HG02571 (cell line): ENCODE results near the gene DKK1.

ENCODE experiments used
- ATAC-seq: cut with Tn5 transposase; IDR thresholded peaks from one replicate; pipeline ENCODE4 v1.9.1; 2021; ENCODE audit warnings: mild to moderate bottlenecking, moderate library complexity; ENCODE audit not compliant: unreplicated experiment

The DKK1 gene

DNA sequence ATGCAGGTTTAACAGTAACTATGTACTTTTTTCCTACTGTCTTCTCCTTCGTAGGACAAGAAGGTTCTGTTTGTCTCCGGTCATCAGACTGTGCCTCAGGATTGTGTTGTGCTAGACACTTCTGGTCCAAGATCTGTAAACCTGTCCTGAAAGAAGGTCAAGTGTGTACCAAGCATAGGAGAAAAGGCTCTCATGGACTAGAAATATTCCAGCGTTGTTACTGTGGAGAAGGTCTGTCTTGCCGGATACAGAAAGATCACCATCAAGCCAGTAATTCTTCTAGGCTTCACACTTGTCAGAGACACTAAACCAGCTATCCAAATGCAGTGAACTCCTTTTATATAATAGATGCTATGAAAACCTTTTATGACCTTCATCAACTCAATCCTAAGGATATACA, 2.4 kb downstream of the DKK1 start:
- ATAC-seq = no peak

DNA sequence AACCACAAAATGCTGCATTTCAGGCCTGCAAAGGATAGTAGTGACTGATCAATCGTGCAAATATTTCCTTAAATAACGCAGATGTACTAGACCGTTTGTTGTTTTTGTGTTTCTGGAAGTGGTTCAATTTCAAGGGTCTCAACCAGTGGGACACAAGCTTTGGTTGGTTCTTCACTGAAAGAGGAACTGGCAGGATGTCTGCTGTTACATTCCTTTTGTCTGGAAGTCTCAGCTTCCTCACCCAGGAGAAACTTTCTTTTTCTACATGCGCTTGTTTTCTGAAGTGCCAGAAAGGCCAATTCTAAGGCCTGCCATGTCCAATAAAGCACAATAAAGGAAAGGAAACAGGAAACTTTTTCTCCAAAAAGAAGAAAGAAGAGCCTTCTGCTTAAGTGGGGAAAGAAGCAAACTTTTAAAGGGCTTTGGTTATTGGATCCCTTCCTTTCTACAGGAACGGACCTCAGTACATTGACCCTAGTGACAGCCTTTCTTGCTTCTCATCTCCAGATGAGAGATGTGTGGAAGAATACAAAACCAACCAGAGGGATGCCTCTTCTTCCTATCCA, 4.1 kb downstream of the DKK1 start:
- no peak for ATAC-seq

DNA sequence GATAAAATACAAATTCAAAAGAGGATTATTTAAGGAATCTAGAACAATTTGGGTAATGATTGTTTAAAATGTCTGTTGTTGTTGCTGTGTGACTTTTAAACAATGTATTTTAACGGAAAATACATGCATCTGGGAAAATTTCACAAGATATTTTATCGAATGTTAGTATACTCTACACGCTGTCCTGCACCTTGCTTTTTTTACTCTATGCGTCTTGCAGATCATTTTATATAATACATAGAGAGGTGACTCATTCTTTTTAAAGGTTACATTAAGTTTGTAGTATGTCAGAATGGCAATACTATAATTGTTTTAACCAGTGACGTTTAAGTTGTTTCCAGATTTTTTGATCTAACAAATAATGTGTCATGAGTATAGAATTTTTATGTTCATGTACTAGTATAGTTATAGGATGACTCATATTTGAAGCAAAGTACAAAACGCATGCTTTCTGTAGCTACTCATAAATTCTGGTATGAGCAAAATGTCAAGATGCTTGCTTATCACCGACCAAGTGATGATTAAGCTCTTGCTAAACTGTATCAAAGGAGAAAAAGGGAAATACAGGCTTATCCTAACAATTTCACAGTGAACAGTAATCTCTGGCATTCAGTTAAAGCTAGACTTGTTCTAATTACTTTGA, 4.9 kb downstream of the DKK1 start:
- no peak for ATAC-seq

GRCh38 chr10:52319926-52320325, 5.8 kb downstream of the DKK1 start:
- no peak for ATAC-seq

- ATAC-seq = no peak
Observed at GRCh38 chr10:52322323-52322722, 8.2 kb downstream of the DKK1 start.

- no peak for ATAC-seq
Observed at GRCh38 chr10:52322936-52323335, 8.9 kb downstream of the DKK1 start.

GRCh38 chr10:52326382-52326781, 12.3 kb downstream of the DKK1 start:
- ATAC-seq = no peak

DNA sequence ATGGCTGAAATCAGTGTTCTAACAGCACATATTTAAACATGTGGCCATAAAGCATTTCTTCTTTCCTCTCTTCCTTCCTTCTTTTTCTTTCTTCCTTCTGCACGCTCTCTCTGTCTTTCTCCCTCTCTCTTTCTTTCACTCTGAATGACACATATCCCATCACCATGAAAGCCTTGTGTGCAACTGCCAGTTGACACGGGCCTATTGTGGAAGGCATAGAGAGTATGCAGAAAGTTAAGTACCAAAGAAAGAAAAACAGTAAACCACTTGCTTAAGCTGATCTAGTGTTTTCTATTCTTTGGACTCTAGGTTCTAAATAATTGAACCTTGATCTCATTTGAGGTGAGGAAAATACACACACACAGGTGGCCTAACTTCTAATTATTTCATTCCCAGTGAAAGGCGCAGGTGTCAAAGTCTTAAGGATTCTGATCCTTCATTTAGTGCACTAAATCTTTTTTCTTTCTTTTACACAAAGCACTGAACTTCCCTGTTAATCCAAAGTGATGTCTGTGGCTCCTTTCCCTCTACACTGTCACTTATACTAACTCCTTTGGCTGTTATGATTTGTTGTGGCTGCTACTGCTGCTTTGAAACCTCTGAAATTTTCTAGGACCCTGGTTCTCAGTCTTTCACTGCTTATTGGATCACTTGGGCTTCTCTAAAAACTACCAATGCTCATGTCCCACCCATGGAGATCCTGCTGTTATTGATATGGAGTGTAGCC, 17.7 kb downstream of the DKK1 start:
- ATAC-seq = no peak

DNA sequence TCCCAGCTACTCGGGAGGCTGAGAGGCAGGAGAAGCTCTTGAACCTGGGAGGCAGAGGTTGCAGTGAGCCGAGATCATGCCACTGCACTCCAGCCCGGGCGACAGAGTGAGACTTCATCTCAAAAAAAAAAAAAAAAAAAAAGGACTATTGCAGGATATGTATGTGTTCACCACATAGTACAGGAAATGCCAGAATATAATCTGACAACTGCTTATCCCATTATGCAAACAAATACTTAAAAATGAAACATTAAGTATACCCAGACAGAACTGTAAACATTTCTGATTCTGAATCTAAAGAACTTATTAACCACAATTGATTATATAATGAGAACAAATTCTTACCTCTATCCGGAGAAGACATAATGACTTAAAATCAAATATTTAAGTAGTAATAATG, 18.7 kb downstream of the DKK1 start:
- ATAC-seq = no peak

- ATAC-seq = no peak
Observed at GRCh38 chr10:52334595-52334994, 20.5 kb downstream of the DKK1 start.

- no peak for ATAC-seq
Observed at GRCh38 chr10:52335665-52336064, 21.6 kb downstream of the DKK1 start.

- ATAC-seq = no peak
Observed at GRCh38 chr10:52337225-52337624, 23.1 kb downstream of the DKK1 start.

DNA sequence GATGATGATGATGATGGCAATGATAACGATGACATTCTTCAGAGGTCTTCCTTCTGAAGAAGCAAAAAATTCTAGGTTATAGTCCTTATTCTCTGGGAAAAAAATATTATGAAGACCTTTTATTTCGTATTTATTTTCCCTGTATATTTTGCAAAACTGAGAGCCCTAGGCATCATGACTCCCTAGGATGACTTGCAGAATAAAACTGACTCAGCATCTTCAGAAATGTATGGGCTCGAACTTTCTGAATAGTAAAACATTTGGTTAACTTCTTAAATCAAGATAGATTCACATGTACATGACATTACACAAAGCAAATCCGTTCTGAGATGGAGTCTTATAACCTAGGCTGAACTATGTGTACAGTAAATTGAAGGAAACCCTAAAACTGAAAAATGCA, 29.4 kb downstream of the DKK1 start:
- no peak for ATAC-seq

DNA sequence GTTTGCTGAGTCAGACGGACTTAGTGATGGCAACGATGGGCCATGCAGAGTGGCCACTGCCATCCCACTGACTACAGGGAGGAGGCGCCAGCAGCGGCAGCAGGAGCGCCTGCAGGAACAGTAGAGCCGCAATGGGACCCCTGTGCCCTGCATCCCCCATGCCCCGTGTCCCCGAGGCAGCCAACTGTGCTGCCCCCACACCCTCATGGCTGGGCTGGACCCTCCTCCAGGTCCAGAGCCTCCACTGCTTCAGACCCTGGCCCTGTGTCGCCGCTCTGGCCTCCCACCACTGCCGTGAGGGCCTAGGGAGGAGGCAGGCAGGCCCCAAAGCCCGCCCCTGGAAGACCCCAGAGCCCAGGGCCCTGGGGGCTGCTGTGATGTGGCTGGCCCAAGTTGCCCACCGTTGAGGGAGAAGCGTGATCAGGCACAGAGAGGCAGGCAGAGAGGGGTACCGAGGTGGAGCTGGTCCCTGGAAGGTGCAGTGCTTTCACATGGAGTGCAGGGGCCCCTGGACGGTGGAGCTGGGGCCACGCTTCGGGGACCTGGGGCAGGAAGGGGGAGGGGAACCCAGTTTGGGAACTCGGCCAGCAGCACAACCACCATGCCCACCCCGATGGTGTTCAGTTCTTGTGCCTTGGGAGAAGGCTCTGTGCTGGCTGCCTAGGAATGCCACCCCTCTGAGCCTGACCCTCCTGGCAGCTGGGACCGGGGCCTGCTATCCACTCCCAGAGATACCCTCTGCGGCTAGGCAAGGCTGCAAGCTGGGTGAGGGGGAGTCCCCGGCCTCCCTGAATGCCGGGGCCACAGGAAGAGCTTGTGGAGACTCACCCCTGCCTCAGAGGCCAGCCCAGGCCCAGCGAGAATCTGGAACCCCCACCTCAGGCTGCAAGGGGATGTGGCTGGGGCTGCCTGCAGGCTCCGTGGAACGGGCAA, 32.6 kb downstream of the DKK1 start:
- ATAC-seq = no peak

DNA sequence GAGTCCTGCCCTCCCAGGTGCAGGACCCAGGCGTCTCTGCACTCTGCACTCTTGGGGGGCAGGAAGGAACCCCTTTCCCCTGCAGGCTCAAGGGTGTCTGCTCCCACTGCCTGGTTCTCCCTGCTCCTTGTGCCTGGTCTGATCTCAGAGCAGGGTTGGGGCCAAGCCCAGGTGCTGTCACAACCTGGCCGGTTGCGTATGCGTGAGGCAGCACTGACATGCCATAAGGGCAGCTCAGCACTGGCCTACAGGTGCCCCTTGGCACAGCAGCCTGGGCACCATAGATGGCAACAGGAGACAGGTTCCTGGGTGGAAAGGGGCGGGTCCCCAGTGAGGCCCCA, 33.2 kb downstream of the DKK1 start:
- ATAC-seq = no peak

DNA sequence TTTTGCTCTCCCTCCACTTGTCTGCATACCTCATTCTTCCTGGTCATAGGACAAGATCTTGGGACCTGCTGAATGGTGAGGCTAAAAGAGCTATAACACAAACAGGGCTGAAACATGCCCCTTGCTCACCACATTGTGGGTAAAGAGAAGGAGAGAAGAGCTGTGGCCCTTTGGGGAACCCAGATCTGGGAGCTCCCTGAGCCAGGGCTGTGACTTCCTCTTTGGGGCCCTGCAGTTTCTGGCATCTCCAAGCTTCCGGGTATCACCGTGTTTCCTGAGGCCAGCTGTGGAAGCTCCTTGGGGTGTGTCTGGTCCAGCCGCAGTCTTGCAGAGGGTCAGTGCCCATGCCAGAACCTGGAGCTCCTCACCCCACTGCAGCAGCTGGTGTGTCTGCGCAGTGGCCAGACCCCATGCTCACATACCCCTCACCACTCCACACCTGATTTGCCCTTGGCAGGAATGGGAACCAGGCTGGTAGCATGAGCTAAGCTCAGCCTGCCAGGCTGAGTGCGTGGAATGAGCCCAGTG, 34.0 kb downstream of the DKK1 start:
- ATAC-seq = no peak

DNA sequence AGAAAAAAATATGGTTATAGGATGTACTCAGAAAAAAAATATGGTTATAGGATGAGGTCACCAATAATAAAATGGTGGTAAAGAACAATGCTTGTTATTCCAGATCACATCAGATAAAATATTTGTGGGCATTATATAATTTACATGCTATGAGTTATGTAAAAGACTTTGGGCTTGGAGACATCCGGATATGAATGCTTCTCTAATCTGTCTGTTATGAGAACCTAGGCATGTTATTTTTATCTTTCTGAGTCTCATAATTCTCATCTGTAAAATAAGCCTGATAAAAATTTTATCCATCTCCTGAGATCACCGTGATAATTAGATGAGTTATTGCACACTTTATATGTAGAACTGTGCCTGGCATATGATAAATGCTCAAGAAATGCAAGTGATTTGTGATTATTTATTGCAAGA, 37.8 kb downstream of the DKK1 start:
- ATAC-seq = no peak

DNA sequence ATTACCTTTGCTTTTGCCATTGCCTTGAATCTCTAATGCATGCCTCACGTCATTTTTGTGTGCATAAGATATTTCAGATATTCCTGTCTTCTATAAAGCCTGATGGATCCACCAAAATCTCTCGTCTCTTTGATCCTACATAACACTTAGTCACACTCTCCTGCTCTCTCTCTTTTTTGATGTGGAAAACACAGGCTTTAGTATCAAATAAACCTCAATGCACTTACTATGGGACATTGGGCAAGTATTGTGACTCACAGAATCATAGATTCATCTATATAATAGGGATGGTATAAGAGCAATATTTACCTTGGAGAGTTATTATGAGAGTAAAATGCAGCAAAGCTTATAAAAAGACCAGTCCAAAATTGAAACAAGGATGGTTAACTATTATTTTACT, 39.1 kb downstream of the DKK1 start:
- no peak for ATAC-seq

DNA sequence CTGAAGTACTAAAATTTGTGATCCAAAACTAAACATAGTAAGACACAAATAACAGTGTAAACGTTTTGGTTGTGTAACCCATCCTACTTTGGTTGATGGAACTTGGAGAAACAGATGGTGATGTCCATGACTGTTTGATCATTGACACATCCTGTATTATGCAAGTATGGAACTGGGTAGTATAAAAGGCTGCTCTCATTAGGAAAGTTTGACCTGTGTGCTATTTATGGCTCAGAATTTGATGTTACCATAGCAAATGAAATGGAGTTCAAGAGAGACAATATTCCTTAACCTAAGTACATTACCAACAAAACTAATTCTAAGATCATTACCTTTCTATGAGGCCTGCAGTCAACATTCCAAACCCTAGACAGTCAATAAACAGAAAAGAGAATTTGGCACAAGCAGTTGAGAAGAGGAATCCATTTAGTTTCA, 39.9 kb downstream of the DKK1 start:
- no peak for ATAC-seq

DNA sequence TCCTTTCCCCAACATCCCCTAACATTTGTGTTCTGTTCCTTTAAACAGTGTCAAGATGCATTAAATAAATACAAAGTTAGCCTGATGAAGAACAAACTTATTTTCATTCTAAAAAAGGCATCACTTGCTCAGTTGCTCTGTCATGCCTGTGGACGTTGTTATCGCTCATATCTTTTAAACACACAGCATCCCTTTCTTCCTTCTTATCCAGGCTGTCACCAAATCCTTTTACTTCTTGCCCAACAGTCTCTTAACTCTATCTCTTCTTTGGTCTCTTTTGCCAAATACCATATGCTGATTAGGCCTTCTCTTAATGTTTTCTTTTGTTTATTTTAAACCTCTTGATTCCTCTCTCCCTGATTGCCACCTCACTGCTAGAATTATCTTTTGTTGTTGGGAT, 43.9 kb downstream of the DKK1 start:
- ATAC-seq = no peak

- no peak for ATAC-seq
Observed at GRCh38 chr10:52359441-52359840, 45.4 kb downstream of the DKK1 start.
